T-cell (primary cell): ENCODE measurements around the gene NPAS3. TPM values are rescaled to one million over a fixed set of nuclear protein-coding genes. Genes with fewer than 3 reads are reported as not detected.

Experiments used
- ATAC-seq, 4 experiments: fragments of 200-7000 bp in 3 of 4; fragments of 150-1000 bp in 1 of 4; cut with Tn5 transposase; replicated peaks in 1 of 4; 1 replicate in 3 of 4; 2 replicates in 1 of 4; pipeline ENCODE4 v1.10.0; 2021; ENCODE audit warnings: moderate library complexity in 3 of 4, mild to moderate bottlenecking in 2 of 4, moderate number of reproducible peaks in 1 of 4
- CTCF ChIA-PET, 2 donors: fragments of 300-600 bp; sonication (Branson Sonifier 250); formaldehyde crosslinking; loops; one replicate each; lab custom pipeline; 2022; ENCODE audit warnings: antibody characterized with exemption in 2 of 2; lab: Charles Lee
- POLR2A ChIA-PET, 2 donors: fragments of 300-600 bp; sonication (Branson Sonifier 250); formaldehyde crosslinking; loops; one replicate each; lab custom pipeline; 2022; ENCODE audit warnings: antibody characterized with exemption in 2 of 2; lab: Charles Lee
- DNase-seq, 35 experiments: peaks; one replicate each; pipeline versions ENCODE4 v3.0.0 to v3.0.0-alpha.2; 2013 to 2023
- H3K27ac ChIP-seq: one replicate; pipeline ENCODE4 v1.5.1; 2013; ENCODE audit warnings: low read length
- H3K27me3 ChIP-seq, 2 experiments: replicated peaks in 1 of 2; 1 replicate in 1 of 2; 2 replicates in 1 of 2; pipeline versions ENCODE4 v1.6.1 to v1.7.0; 2013; ENCODE audit warnings: low read length in 1 of 2, mixed read lengths in 1 of 2; ENCODE audit not compliant: control insufficient read depth in 2 of 2, insufficient read depth in 2 of 2; ENCODE audit errors: extremely low read depth in 1 of 2
- H3K36me3 ChIP-seq, 2 donors: 1 replicate in 1 of 2; 2 replicates in 1 of 2; pipeline versions ENCODE4 v1.6.1 to v1.7.0; 2013; ENCODE audit warnings: low read length in 1 of 2; ENCODE audit not compliant: control insufficient read depth in 2 of 2, insufficient read depth in 1 of 2; ENCODE audit errors: extremely low read depth in 1 of 2
- H3K4me1 ChIP-seq, 2 experiments: 1 replicate in 1 of 2; 2 replicates in 1 of 2; pipeline versions ENCODE4 v1.6.1 to v1.7.0; 2013; ENCODE audit warnings: low read length in 2 of 2, mixed read lengths in 1 of 2; ENCODE audit not compliant: insufficient read depth in 2 of 2, control insufficient read depth in 1 of 2; ENCODE audit errors: extremely low read depth in 1 of 2
- H3K4me3 ChIP-seq, 2 donors: 1 replicate in 1 of 2; 2 replicates in 1 of 2; pipeline versions ENCODE4 v1.5.1 to v1.7.0; 2013; ENCODE audit warnings: mild to moderate bottlenecking in 2 of 2, low read length in 1 of 2, moderate library complexity in 1 of 2; ENCODE audit not compliant: control insufficient read depth in 1 of 2; ENCODE audit errors: extremely low read depth in 1 of 2
- H3K9me3 ChIP-seq: 2 replicates; pipeline ENCODE4 v1.7.0; 2013
- H3K27ac Mint-ChIP-seq, 2 donors: one replicate each; pipeline ENCODE4 v1.8.0; 2020 to 2021; ENCODE audit warnings: mild to moderate bottlenecking in 2 of 2, mixed read lengths in 2 of 2
- H3K27me3 Mint-ChIP-seq, 2 donors: one replicate each; pipeline ENCODE4 v1.8.0; 2021 to 2022; ENCODE audit warnings: mixed read lengths in 2 of 2
- H3K36me3 Mint-ChIP-seq: one replicate; pipeline ENCODE4 v1.8.0; 2021; ENCODE audit warnings: mixed read lengths
- H3K4me1 Mint-ChIP-seq, 3 donors: one replicate each; pipeline ENCODE4 v1.8.0; 2020 to 2022; ENCODE audit warnings: mixed read lengths in 3 of 3, mild to moderate bottlenecking in 1 of 3
- H3K4me3 Mint-ChIP-seq, 3 donors: one replicate each; pipeline ENCODE4 v1.8.0; 2020 to 2022; ENCODE audit warnings: mild to moderate bottlenecking in 3 of 3, mixed read lengths in 3 of 3, moderate library complexity in 3 of 3
- H3K9me3 Mint-ChIP-seq, 3 donors: one replicate each; pipeline ENCODE4 v1.8.0; 2020 to 2022; ENCODE audit warnings: mixed read lengths in 3 of 3
- WGBS: methylation state at CpG from one replicate; pipeline ENCODE4 v1.1.5; 2013; ENCODE audit warnings: missing lambda C conversion rate; ENCODE audit not compliant: insufficient coverage; 5-methylcytosine and 5-hydroxymethylcytosine counted together
- total RNA-seq, 35 experiments: library from RNA in 6 of 35; stranded (reverse) in 6 of 35; fragments of 120-200 nt in 1 of 35; gene quantifications; one replicate each; pipeline versions ENCODE4 v1.2.1 to v1.2.4 and lab custom pipeline; 2013 to 2026

The NPAS3 gene
- total RNA-seq, 5 donors from 2014 or later (not counting 1 experiment from before 2014, with no cell fraction given) = 0.10 TPM; not detected in 4

DNA sequence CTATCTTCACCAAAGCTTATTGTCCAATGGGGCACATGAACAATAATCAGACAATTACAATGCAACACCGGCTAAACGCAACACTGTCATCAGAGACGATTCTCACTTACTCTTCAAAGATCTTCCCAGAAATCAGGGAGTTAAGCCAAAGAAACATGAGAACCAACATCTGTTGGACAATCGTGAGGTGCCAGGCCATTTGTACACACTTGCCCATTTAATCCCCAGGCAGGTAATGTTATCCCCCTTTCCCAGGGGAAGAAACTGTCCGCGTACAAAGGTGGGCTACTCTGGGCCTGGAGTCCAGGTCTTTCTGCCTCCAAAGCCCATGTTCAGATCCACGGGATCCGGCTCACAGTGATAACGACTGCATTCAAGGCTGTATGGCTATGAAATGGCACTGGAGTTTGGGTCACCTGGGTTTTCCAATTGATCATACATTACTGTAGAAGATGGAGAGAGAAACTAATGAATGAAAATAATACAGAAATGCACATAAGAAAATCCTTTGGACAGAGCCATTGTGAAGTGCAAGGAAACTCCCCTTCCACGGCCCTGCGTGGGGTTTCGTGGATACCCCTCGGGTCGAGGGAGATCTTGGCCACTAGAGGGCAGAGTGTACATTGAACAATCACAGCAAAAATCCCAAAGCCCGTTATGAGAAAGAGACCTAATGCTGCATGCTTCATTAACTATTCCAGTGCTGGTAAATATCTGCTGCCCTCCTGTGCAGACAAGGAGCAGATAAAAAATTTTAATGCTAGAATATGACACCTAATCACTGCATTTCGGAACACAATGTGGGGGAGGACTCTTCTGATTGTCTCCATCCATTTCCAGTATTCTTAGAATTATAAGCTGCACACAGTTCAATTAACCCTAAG, 900.8 kb downstream of the NPAS3 start:
- Mint-ChIP-seq H3K36me3 (no peaks in the 10 kb centered on the region), H3K4me3 (no peak overlapping the region), H3K9me3 (no peaks in the 10 kb centered on the region), H3K4me1 (peaks cover 6 to 8% (median 7%) of the 10 kb centered on the region in 3 donors), H3K27me3 (no peaks in the 10 kb centered on the region), H3K27ac (no peak overlapping the region)
- Histone ChIP-seq H3K9me3 (no peaks in the 10 kb centered on the region), H3K27ac (no peak overlapping the region), H3K27me3 (peaks cover 0 to 5% of the 10 kb centered on the region in 2 experiments), H3K4me1 (no peaks in the 10 kb centered on the region), H3K4me3 (no peak overlapping the region), H3K36me3 (no peaks in the 10 kb centered on the region)
- 85% methylated on average over 5 of the region's 16 CpGs for WGBS
- peak; percentile 39 to 67 (median 52) for ATAC-seq
- POLR2A ChIA-PET = no interaction called here
- CTCF ChIA-PET = interaction anchor here (0.6 to 2.9 kb wide), 11 partner anchors 8 to 485 kb away, joined by 3 to 11 read pairs (median 5); no protein-coding TSS in a partner anchor
- DNase-seq = peak in 29 of 35 experiments; percentile 2 to 70 (median 29)

DNA sequence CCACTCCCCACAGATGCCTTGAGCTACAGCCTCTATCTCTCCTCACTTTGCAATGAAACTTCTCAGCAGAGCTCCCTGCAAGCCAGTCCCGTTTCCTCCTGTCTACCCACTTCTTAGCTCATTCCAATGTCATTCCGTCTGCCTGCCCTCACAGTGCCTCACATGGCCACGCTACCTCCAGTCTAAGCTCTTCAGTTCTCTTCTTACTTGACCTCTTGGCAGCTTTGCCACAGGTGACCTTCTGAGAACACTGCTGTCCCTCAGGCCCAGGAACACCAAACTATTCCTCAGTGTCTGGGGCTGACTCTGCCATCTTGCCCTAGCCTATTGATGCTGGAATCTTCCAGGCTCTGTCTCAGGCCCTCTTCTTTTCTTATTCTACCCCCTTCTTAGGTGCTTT, 902.1 kb downstream of the NPAS3 start:
- Mint-ChIP-seq H3K9me3 (no peaks in the 10 kb centered on the region), H3K27ac (no peak overlapping the region), H3K4me3 (no peak overlapping the region), H3K36me3 (no peaks in the 10 kb centered on the region), H3K27me3 (no peaks in the 10 kb centered on the region), H3K4me1 (peaks cover 6 to 8% (median 7%) of the 10 kb centered on the region in 3 donors)
- Histone ChIP-seq H3K27ac (no peak overlapping the region), H3K36me3 (no peaks in the 10 kb centered on the region), H3K4me1 (no peaks in the 10 kb centered on the region), H3K4me3 (no peak overlapping the region), H3K27me3 (peaks cover 0 to 5% of the 10 kb centered on the region in 2 experiments), H3K9me3 (no peaks in the 10 kb centered on the region)
- WGBS = 75% methylated on average over 3 of the region's 3 CpGs
- DNase-seq (no peak), ATAC-seq (no peak)
- ChIA-PET CTCF (interaction anchor here (0.5 to 2.9 kb wide), 11 partner anchors 18 to 484 kb away, joined by 3 to 11 read pairs (median 5); no protein-coding TSS in a partner anchor), POLR2A (no interaction called here)

DNA sequence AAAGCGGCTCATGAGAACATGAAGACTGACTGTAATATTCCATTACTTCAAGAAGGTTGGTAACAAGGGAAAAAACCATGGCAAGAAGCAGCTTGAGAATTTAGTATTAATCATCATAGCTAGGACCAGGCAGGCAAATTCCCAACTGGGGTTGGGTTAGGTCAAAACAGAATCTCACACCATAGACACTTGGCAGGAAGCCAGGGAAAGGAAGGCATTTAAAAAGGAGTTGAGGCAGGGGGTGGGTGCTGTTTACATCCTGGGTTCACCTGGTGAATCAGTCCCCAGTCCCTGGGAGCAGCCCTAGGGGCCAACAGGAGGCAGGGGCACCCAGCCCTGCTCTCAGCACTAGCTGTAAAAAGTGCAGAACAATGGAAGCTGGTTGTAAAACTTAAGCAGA, 903.6 kb downstream of the NPAS3 start:
- H3K4me3 Mint-ChIP-seq = no peak overlapping the region
- no CpG with 5 or more reads among the region's 1 CpG for WGBS
- POLR2A ChIA-PET = no interaction called here
- H3K9me3 Mint-ChIP-seq = no peaks in the 10 kb centered on the region
- Histone ChIP-seq H3K27ac (no peak overlapping the region), H3K4me1 (no peaks in the 10 kb centered on the region), H3K4me3 (no peak overlapping the region), H3K9me3 (no peaks in the 10 kb centered on the region), H3K27me3 (peaks cover 0 to 5% of the 10 kb centered on the region in 2 experiments), H3K36me3 (no peaks in the 10 kb centered on the region)
- ATAC-seq = no peak
- no peak overlapping the region for H3K27ac Mint-ChIP-seq
- H3K4me1 Mint-ChIP-seq = peaks cover 6 to 8% (median 7%) of the 10 kb centered on the region in 3 donors
- H3K36me3 Mint-ChIP-seq = no peaks in the 10 kb centered on the region
- CTCF ChIA-PET = interaction anchor here (1.3 to 2.9 kb wide), 2 partner anchors 256 to 387 kb away, joined by 5 to 11 read pairs; no protein-coding TSS in a partner anchor
- H3K27me3 Mint-ChIP-seq = no peaks in the 10 kb centered on the region
- no peak for DNase-seq

DNA sequence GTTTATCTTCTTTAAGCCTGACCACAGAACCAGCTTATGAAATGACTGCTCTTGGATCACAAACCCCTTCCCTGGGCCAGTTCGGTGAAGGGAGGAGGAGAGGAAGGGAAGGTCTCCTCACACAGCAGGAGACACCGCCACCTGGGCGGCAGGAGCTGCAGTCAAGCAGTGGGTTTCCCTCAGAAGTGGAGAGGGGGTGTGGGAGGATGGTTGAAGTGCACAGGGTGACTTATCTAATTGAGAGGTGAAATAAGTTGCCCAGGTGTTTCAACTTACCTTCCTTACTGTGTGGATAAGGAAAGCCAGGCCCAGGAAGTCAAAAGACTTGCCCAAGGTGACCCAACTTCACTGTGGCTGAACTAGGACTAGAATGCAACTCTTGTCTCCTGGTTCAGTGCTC, 905.4 kb downstream of the NPAS3 start:
- ChIA-PET POLR2A (no interaction called here), CTCF (interaction anchor here (1.1 to 1.3 kb wide), 2 partner anchors 255 to 598 kb away, joined by 4 to 6 read pairs; no protein-coding TSS in a partner anchor)
- H3K4me1 ChIP-seq = no peaks in the 10 kb centered on the region
- H3K27me3 ChIP-seq = peaks cover 0 to 3% of the 10 kb centered on the region in 2 experiments
- no peaks in the 10 kb centered on the region for H3K9me3 ChIP-seq
- Mint-ChIP-seq H3K27ac (no peak overlapping the region), H3K9me3 (no peaks in the 10 kb centered on the region), H3K4me1 (peaks cover 6 to 8% (median 7%) of the 10 kb centered on the region in 3 donors), H3K36me3 (no peaks in the 10 kb centered on the region), H3K27me3 (no peaks in the 10 kb centered on the region), H3K4me3 (no peak overlapping the region)
- DNase-seq (no peak), ATAC-seq (no peak)
- 80% methylated on average over 3 of the region's 3 CpGs for WGBS
- H3K27ac ChIP-seq = no peak overlapping the region
- no peaks in the 10 kb centered on the region for H3K36me3 ChIP-seq
- H3K4me3 ChIP-seq = no peak overlapping the region

DNA sequence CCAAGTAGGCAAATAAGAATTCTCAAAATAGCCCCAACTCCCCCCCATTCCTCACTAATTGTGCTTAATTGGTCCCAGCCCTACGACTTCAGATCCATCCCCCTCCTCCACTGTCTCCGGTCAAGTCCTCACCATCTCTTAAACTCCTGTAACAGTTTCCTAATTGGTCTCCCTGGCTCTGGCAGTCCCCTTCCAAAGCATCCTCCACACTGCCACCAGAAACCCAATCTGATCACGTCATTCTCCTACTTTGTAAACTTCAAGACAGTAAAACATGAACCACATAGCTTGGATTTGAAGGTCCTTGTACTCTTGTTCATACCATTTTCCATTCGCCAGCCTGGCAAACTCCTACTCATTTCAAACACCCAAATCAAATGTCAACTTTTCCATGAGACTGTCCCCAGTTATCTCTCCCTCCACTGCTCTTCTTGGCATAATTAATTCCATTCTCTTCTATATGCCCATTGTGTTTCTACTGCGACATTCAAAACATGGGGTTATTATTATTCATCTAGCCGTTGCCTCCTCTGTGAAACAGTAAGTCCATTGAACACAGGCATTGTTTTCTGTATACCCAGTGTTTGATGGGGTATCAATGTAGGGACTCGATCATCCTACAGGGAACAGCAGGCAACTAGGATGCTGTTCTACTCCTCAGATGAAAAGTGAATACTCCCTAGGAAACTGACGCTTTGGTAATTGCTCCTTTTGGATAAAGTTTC, 907.6 kb downstream of the NPAS3 start:
- Histone ChIP-seq H3K9me3 (no peaks in the 10 kb centered on the region), H3K27ac (no peak overlapping the region), H3K4me1 (no peaks in the 10 kb centered on the region), H3K27me3 (peaks cover 0 to 3% of the 10 kb centered on the region in 2 experiments), H3K36me3 (no peaks in the 10 kb centered on the region), H3K4me3 (no peak overlapping the region)
- Mint-ChIP-seq H3K27me3 (no peaks in the 10 kb centered on the region), H3K9me3 (no peaks in the 10 kb centered on the region), H3K36me3 (no peaks in the 10 kb centered on the region), H3K27ac (no peak overlapping the region), H3K4me1 (no peaks in the 10 kb centered on the region), H3K4me3 (no peak overlapping the region)
- 76% methylated on average over 6 of the region's 8 CpGs for WGBS
- ChIA-PET CTCF (no interaction called here), POLR2A (interaction anchor here in 1 of 2 donors (0.6 kb wide), 1 partner anchor 8 kb away, joined by 3 read pairs; no protein-coding TSS in a partner anchor)
- ATAC-seq = no peak
- no peak for DNase-seq

DNA sequence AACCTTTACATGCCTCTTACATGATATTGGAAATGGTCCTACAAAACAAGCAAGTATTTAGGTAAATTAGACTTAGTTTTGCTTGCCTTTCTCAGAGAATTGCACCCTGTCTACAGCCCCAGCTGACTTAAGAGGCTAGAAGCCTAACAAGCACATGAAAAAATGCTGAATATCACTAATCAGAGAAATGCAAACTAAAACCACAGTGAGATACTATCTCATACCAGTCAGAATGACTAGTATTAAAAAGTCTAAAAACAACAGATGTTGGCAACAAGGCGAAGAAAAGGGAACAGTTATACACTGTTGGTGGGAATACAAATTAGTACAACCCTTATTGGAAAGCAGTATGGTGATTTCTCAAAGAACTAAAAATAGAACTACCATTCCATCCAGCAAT, 908.4 kb downstream of the NPAS3 start:
- WGBS = no CpG with 5 or more reads among the region's 1 CpG
- H3K4me1 ChIP-seq = no peaks in the 10 kb centered on the region

More for the DNA sequence above, 908.4 kb downstream of the NPAS3 start:
- ATAC-seq (no peak), DNase-seq (no peak)
- Mint-ChIP-seq H3K4me1 (no peaks in the 10 kb centered on the region), H3K27ac (no peak overlapping the region), H3K27me3 (no peaks in the 10 kb centered on the region), H3K4me3 (no peak overlapping the region), H3K9me3 (no peaks in the 10 kb centered on the region), H3K36me3 (no peaks in the 10 kb centered on the region)
- Histone ChIP-seq H3K27me3 (no peaks in the 10 kb centered on the region), H3K36me3 (no peaks in the 10 kb centered on the region), H3K4me3 (no peak overlapping the region), H3K27ac (no peak overlapping the region), H3K9me3 (no peaks in the 10 kb centered on the region)
- ChIA-PET CTCF (interaction anchor here in 1 of 2 donors (1.7 kb wide), 1 partner anchor 9 kb away, joined by 4 read pairs; no protein-coding TSS in a partner anchor), POLR2A (no interaction called here)
